GM19035 (cell line): ENCODE measurements around the gene TAB2.
"Not testable (repeated sequence)": the region's sequence is repeated elsewhere in the genome, so short reads cannot be mapped to it uniquely, and the experiment has no call there.

ENCODE experiments used
- ATAC-seq: cut with Tn5 transposase; IDR thresholded peaks from one replicate; pipeline ENCODE4 v1.9.1; 2021; ENCODE audit not compliant: unreplicated experiment

TAB2 gene

DNA sequence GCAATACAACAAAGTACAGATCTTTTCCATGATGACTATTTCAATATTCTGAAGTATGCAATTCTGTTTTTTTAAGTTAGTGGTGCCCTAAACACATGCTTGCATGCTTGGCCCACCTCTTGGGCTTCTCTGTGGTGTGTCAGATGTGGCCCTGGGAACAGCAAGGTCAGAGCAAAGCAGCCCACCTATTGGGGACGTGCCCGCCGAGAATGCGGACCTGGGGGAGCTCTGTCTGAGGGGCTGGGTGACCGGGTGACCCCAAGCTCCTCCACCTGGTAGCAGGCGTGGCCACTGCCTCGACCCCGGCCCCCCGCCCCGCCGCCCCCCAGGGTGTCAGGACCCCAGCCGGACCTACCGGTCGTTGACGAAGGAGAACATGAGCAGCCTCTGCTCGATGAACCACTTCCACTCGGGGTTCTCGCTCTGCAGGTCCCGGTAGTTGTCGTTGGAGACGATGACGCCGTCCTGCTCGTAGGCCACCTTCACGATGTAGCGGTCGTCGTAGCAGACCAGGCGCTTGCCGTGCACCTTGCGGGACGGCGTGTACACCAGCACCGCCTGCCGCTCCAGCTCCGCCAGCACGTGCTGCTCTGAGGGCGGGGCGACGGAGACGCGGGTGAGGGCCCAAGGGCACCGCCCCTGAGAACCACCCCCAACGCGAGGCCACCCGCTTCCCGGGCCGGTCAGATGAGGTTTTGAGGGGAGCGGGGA is 139.0 kb downstream of the TAB2 start:
- no peak for ATAC-seq

DNA sequence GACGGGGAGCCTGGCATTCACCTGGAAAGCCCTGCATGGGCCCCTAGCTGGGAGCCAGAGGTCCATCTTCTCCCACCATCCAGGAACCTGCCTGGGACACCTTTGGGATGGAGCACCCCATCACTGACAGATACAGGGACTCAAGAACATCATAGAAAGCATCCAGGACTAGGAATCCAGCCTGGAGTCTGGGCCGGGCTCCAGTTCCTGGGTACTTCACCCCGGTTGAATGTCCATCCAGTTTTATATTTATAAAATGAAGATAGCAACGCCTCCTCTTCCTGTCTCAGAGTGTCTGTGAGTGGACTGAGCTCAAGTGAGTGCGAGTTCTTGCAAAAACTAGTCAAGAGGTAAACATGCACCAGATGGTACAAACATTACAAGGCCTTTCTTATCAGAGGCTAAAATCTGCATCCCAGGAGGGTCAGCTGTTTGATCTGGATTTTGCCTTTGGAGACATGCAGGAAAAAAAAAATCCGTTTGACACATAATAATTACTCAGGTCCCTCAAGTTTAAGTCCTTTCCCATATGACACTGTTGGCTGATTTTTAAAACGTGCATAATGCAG is 139.9 kb downstream of the TAB2 start:
- ATAC-seq = no peak

DNA sequence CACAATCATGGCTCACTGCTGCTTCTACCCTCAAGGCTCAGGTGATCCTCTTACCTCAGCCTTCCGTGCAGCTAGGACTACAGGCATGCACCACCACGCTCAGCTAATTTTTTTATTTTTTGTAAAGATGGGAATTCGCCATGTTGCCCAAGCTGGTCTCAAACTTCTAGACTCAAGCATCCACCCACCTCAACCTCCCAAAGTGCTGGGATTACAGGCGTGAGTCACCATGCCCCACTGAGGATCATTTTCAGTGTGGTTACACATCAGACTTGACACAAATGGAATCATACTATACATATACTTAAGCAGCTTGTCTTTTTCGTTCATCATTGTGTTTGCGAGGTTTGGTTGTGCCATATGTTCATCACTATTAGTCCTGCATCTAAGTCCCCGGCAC is 140.7 kb downstream of the TAB2 start:
- ATAC-seq = no peak

DNA sequence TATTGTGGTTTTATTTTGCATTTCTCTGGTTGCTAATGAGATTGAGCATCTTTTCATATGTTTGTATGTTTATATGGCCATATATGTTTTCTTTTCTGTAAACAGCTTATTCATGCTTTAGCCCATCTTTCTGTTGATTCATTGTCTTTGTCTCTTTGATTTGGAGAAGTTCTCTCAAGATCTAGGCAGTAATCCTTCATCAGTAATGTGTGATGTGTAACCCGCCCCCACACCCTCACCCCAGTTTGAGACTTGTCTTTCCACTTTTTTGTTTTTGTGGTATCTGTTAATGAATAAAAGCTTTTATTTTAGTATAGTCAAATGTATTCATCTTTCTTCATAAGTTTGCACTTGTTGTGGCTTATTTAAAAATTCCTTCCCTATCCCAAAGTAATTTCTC is 141.3 kb downstream of the TAB2 start:
- no peak for ATAC-seq

DNA sequence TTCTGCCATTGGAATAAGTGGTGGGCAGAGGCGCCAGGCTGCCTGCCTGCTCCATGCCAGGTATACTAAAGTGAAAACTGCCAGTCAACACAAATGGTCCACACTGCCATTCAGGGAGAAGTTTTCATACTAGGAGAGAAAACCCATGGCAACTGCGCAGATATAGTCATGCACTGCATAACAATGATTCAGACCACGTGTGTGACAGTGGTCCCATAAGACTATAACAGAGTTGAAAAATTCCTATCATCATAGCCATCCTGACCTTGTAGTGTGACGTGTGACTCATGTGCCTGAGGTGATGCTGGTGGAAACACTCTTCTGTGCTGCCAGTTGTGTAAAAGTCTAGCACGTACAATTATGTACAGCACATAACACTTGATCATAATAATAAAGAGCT is 142.2 kb downstream of the TAB2 start:
- no peak for ATAC-seq

DNA sequence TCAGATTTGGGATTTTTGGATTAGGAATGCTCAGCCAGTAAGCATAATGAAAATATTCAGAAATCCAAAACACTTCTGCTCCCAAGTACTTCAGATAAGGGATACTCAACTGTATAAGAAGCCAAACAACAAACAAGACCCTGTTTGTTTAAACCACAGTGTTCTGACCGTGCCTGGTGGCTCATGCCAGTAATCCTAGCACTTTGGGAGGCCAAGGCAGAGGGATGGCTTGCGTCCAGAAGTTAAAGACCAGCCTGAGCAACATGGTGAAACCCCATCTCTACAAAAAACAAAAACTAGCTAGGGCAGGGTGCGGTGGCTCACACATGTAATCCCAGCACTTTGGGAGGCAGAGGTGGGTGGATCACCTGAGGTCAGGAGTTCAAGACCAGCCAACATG is 142.7 kb downstream of the TAB2 start:
- not testable (repeated sequence) for ATAC-seq
